H1 (cell line): Measurements from ENCODE around the gene BRSK2. TPM values are rescaled to one million over a fixed set of nuclear protein-coding genes. Genes with fewer than 3 reads are reported as not detected.

Source experiments
- CTCF ChIA-PET: fragments of 300-600 bp; sonication (Branson Sonifier 250); formaldehyde crosslinking; loops from one replicate; lab custom pipeline; 2021; ENCODE audit not compliant: partially characterized antibody; lab: Charles Lee
- POLR2A ChIA-PET: fragments of 300-600 bp; sonication (Branson Sonifier 250); formaldehyde crosslinking; loops from one replicate; lab custom pipeline; 2021; ENCODE audit warnings: inconsistent platforms; ENCODE audit not compliant: partially characterized antibody; lab: Charles Lee
- DNase-seq, 2 experiments: peaks; one replicate each; pipeline versions ENCODE4 v3.0.0 to v3.0.0-alpha.2; 2010 to 2022; ENCODE audit warnings: low spot score in 2 of 2, low read depth in 1 of 2, mixed read lengths in 1 of 2
- FAIRE-seq: peaks from 2 replicates; lab custom pipeline; 2011; peaks lifted over from hg19 to GRCh38; lab: Jason Lieb, UNC
- H2AFZ ChIP-seq: 2 replicates; pipeline ENCODE4 v1.8.1; 2012; ENCODE audit warnings: low read length, inconsistent platforms
- H2AK5ac ChIP-seq: 2 replicates; pipeline ENCODE4 v1.6.1; 2013; ENCODE audit warnings: low read depth, low read length
- H2BK120ac ChIP-seq: replicated peaks from 2 replicates; pipeline ENCODE3; 2013; ENCODE audit warnings: low read depth, low read length, inconsistent platforms
- H2BK12ac ChIP-seq: 2 replicates; pipeline ENCODE4 v1.6.1; 2013; ENCODE audit warnings: low read depth, low read length
- H2BK15ac ChIP-seq: 2 replicates; pipeline ENCODE4 v1.6.1; 2013; ENCODE audit warnings: low read length
- H2BK20ac ChIP-seq: 2 replicates; pipeline ENCODE4 v1.6.1; 2013; ENCODE audit warnings: low read length
- H2BK5ac ChIP-seq: 2 replicates; pipeline ENCODE4 v1.6.1; 2013; ENCODE audit warnings: low read depth, low read length
- H3K14ac ChIP-seq: 2 replicates; pipeline ENCODE4 v1.6.1; 2013; ENCODE audit warnings: inconsistent platforms; ENCODE audit not compliant: insufficient read length
- H3K18ac ChIP-seq: 2 replicates; pipeline ENCODE4 v1.6.1; 2013; ENCODE audit warnings: low read length; ENCODE audit errors: extremely low read depth
- H3K23ac ChIP-seq: 2 replicates; pipeline ENCODE4 v1.6.1; 2013; ENCODE audit warnings: inconsistent platforms; ENCODE audit not compliant: insufficient read length
- H3K23me2 ChIP-seq: 2 replicates; pipeline ENCODE4 v1.6.1; 2013; ENCODE audit warnings: low read depth, low read length
- H3K27ac ChIP-seq: 2 replicates; pipeline ENCODE4 v1.6.1; 2011; ENCODE audit warnings: low read depth, low read length, inconsistent platforms
- H3K27me3 ChIP-seq, 4 experiments: replicated peaks in 1 of 4; 1 replicate in 1 of 4; 2 replicates in 3 of 4; pipeline versions ENCODE4 v1.6.1 to v1.8.1; 2011 to 2013; ENCODE audit warnings: low read length in 3 of 4, mild to moderate bottlenecking in 3 of 4, inconsistent platforms in 2 of 4, mixed read lengths in 2 of 4, moderate library complexity in 1 of 4; ENCODE audit not compliant: control insufficient read depth in 3 of 4, insufficient read depth in 3 of 4; ENCODE audit errors: extremely low read depth in 1 of 4
- H3K36me3 ChIP-seq, 4 experiments: 2 replicates each; pipeline versions ENCODE4 v1.6.1 to v1.8.1; 2011 to 2013; ENCODE audit warnings: mild to moderate bottlenecking in 4 of 4, low read length in 3 of 4, moderate library complexity in 2 of 4, control low read depth in 1 of 4, inconsistent platforms in 1 of 4; ENCODE audit not compliant: insufficient read depth in 4 of 4, control insufficient read depth in 2 of 4
- H3K4ac ChIP-seq: replicated peaks from 2 replicates; pipeline ENCODE3; 2013; ENCODE audit warnings: low read length, low read depth, mixed read lengths, inconsistent platforms; ENCODE audit not compliant: insufficient read length
- H3K4me1 ChIP-seq, 4 experiments: replicated peaks in 1 of 4; 1 replicate in 1 of 4; 2 replicates in 3 of 4; pipeline versions ENCODE4 v1.6.1 to v1.8.1; 2011 to 2013; ENCODE audit warnings: low read length in 3 of 4, inconsistent platforms in 2 of 4, mixed read lengths in 1 of 4; ENCODE audit not compliant: insufficient read depth in 4 of 4, control insufficient read depth in 3 of 4
- H3K4me2 ChIP-seq, 2 experiments: 2 replicates each; pipeline versions ENCODE4 v1.6.1 to v1.8.1; 2011 to 2013; ENCODE audit warnings: low read depth in 2 of 2, low read length in 2 of 2, control low read depth in 1 of 2, inconsistent platforms in 1 of 2, mild to moderate bottlenecking in 1 of 2; ENCODE audit not compliant: insufficient read depth in 1 of 2
- H3K4me3 ChIP-seq, 4 experiments: fragments of 200-600, 300-600 bp in 1 of 4; sonication (generic), shearing (Covaris generic), sonication (Bioruptor Twin) in 1 of 4; 2 replicates each; pipeline versions ENCODE4 v1.5.1 to v1.8.1; 2011 to 2016; ENCODE audit warnings: low read length in 4 of 4, low read depth in 3 of 4, control low read depth in 2 of 4, inconsistent platforms in 2 of 4, mild to moderate bottlenecking in 2 of 4, mixed read lengths in 1 of 4, moderate library complexity in 1 of 4; ENCODE audit not compliant: insufficient read depth in 2 of 4; ENCODE audit errors: extremely low read depth in 1 of 4
- H3K56ac ChIP-seq: replicated peaks from 2 replicates; pipeline ENCODE3; 2013; ENCODE audit warnings: low read depth, mild to moderate bottlenecking, mixed read lengths, low read length, inconsistent platforms; ENCODE audit not compliant: insufficient read length
- H3K79me1 ChIP-seq: 2 replicates; pipeline ENCODE4 v1.6.1; 2013; ENCODE audit warnings: low read depth, low read length, control low read depth
- H3K79me2 ChIP-seq, 2 experiments: 2 replicates each; pipeline versions ENCODE4 v1.6.1 to v1.8.1; 2012 to 2013; ENCODE audit warnings: low read length in 2 of 2, mild to moderate bottlenecking in 2 of 2, inconsistent platforms in 1 of 2; ENCODE audit not compliant: insufficient read depth in 2 of 2, control insufficient read depth in 1 of 2
- H3K9ac ChIP-seq, 4 experiments: replicated peaks in 1 of 4; 1 replicate in 1 of 4; 2 replicates in 3 of 4; pipeline versions ENCODE4 v1.6.1 to v1.8.1; 2011 to 2013; ENCODE audit warnings: low read depth in 3 of 4, low read length in 3 of 4, control low read depth in 2 of 4, mild to moderate bottlenecking in 2 of 4, moderate library complexity in 2 of 4, inconsistent platforms in 1 of 4; ENCODE audit errors: extremely low read depth in 1 of 4
- H3K9me3 ChIP-seq, 2 experiments: 2 replicates each; pipeline versions ENCODE4 v1.6.1 to v1.8.1; 2012 to 2013; ENCODE audit warnings: mild to moderate bottlenecking in 2 of 2, moderate library complexity in 2 of 2, control low read depth in 1 of 2, inconsistent platforms in 1 of 2, low read depth in 1 of 2, low read length in 1 of 2, mixed read lengths in 1 of 2; ENCODE audit not compliant: insufficient read depth in 2 of 2
- H4K20me1 ChIP-seq, 2 experiments: replicated peaks in 1 of 2; 2 replicates each; pipeline versions ENCODE3 to v1.8.1; 2011 to 2013; ENCODE audit warnings: inconsistent platforms in 2 of 2, low read length in 2 of 2, mild to moderate bottlenecking in 1 of 2; ENCODE audit not compliant: insufficient read depth in 2 of 2, control insufficient read depth in 1 of 2
- H4K5ac ChIP-seq: 2 replicates; pipeline ENCODE4 v1.6.1; 2013; ENCODE audit warnings: low read length, low read depth, mixed read lengths, inconsistent platforms; ENCODE audit not compliant: insufficient read length
- H4K8ac ChIP-seq: 2 replicates; pipeline ENCODE4 v1.8.0; 2013; ENCODE audit warnings: mild to moderate bottlenecking, moderate library complexity, low read length, inconsistent platforms; ENCODE audit not compliant: insufficient read depth; ENCODE audit errors: extremely low read depth
- H4K91ac ChIP-seq: replicated peaks from 2 replicates; pipeline ENCODE3; 2013; ENCODE audit warnings: low read length, mixed read lengths, inconsistent platforms; ENCODE audit not compliant: insufficient read length
- BRCA1 ChIP-seq: IDR thresholded peaks from 2 replicates; pipeline ENCODE4 v1.6.1; 2012; ENCODE audit warnings: low read depth, low read length, improper control_type of control experiment
- FOSL1 ChIP-seq: IDR thresholded peaks from 2 replicates; pipeline ENCODE4 v1.6.1; 2011; ENCODE audit warnings: mild to moderate bottlenecking, low read depth, low read length, moderate library complexity; ENCODE audit not compliant: insufficient read depth
- GABPA ChIP-seq: IDR thresholded peaks from 2 replicates; pipeline ENCODE4 v1.6.1; 2011; ENCODE audit warnings: mild to moderate bottlenecking, low read length, moderate library complexity, borderline replicate concordance; ENCODE audit not compliant: insufficient read depth
- GTF2F1 ChIP-seq: IDR thresholded peaks from 2 replicates; pipeline ENCODE4 v1.6.1; 2012; ENCODE audit warnings: low read depth, low read length, improper control_type of control experiment, borderline replicate concordance
- HDAC2 ChIP-seq, 2 experiments: fragments of 300-600 bp in 1 of 2; sonication (generic) in 1 of 2; IDR thresholded peaks; 2 replicates each; pipeline ENCODE4 v1.6.1; 2011 to 2012; ENCODE audit warnings: low read depth in 2 of 2, low read length in 2 of 2, mild to moderate bottlenecking in 2 of 2, moderate library complexity in 2 of 2, borderline replicate concordance in 1 of 2, inconsistent platforms in 1 of 2
- KDM1A ChIP-seq: fragments of 200-600, 300-600 bp; sonication (generic); IDR thresholded peaks from 2 replicates; pipeline ENCODE4 v1.7.1; 2016; ENCODE audit warnings: mild to moderate bottlenecking, low read length, borderline replicate concordance
- POLR2A ChIP-seq, 2 experiments: IDR thresholded peaks; 1 replicate in 1 of 2; 2 replicates in 1 of 2; pipeline ENCODE4 v1.6.1; 2011; ENCODE audit warnings: low read depth in 2 of 2, low read length in 2 of 2, mild to moderate bottlenecking in 2 of 2; ENCODE audit errors: control extremely low read depth in 1 of 2
- RFX5 ChIP-seq: IDR thresholded peaks from 2 replicates; pipeline ENCODE4 v1.6.1; 2011; ENCODE audit warnings: low read depth, low read length, improper control_type of control experiment, borderline replicate concordance
- RNF2 ChIP-seq: fragments of 200-900, 300-1000 bp; sonication (generic); IDR thresholded peaks from 2 replicates; pipeline ENCODE4 v1.7.1; 2016; ENCODE audit warnings: borderline replicate concordance, low read depth, mild to moderate bottlenecking, antibody characterized with exemption, low read length; ENCODE audit not compliant: poor library complexity, severe bottlenecking; ENCODE audit errors: missing control alignments
- WGBS, 2 experiments: shearing (Covaris generic) in 1 of 2; methylation state at CpG; one replicate each; pipeline versions ENCODE4 v1.1.6 to v1.1.7; 2013 to 2015; ENCODE audit warnings: low lambda C conversion rate in 2 of 2, mixed read lengths in 2 of 2, inconsistent platforms in 1 of 2, low coverage in 1 of 2, missing lambda C conversion rate in 1 of 2; ENCODE audit not compliant: insufficient replicate concordance in 2 of 2, insufficient coverage in 1 of 2, insufficient read length in 1 of 2; ENCODE audit errors: extremely low coverage in 1 of 2, missing lambda C conversion rate in 1 of 2; 5-methylcytosine and 5-hydroxymethylcytosine counted together
- polyA plus RNA-seq, 7 experiments: library from polyadenylated mRNA; depleted of rRNA in 3 of 7; stranded (reverse) in 5 of 7; unstranded in 2 of 7; fragments of >200 nt in 5 of 7; fragments of 200-250 nt in 2 of 7; gene quantifications; 1 replicate in 5 of 7; 2 replicates in 1 of 7; 4 replicates in 1 of 7; pipeline versions ENCODE4 v1.2.1 to v1.2.3, GENCODE V29; 2011 to 2013; ENCODE audit warnings: missing spikeins in 2 of 7, mixed read lengths in 2 of 7
- total RNA-seq: library from RNA; stranded (reverse); fragmentation: NEBNext Ultra II Directional; extraction: Animal tissue kit (Norgen Biotek cat#: 25700); gene quantifications from 2 replicates; pipeline ENCODE4 v1.2.1, GENCODE V29; 2021
- TF ChIP-seq, protein P1 (sequence below), 3 experiments: IDR thresholded peaks; 1 replicate in 2 of 3; 2 replicates in 1 of 3; pipeline versions ENCODE4 v1.5.1 to v1.6.1; 2011; ENCODE audit warnings: low read length in 3 of 3, mild to moderate bottlenecking in 3 of 3, inconsistent platforms in 2 of 3, low read depth in 1 of 3, moderate library complexity in 1 of 3; ENCODE audit not compliant: insufficient read depth in 1 of 3; ENCODE audit errors: control extremely low read depth in 1 of 3

Gene BRSK2
- total and polyA plus RNA-seq, 2 of the 8 experiments (the other 6 are each of a cell fraction or from before 2014, with no cell fraction given), result 17.3 to 27.1 TPM

DNA sequence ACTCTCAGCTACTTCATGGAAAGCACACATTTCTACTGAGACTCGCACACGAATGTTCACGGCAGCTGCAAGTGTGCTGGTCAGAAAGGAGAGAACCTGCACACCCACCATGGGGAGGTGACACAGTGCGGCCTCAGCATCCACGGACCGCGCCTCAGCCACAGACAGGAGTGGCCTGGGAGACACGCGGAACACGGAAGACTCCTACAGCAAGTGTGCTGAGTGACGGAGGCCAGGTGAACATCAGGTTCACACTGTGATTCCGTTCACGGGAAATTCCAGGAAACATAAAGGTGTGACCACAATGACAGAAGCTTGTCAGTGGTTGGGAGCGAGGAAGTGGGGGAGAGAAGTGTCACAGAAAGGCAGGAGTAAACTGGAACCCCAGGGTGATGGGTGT, 110.2 kb downstream of the BRSK2 start:
- no peak overlapping the region for H4K91ac ChIP-seq
- no peak overlapping the region for H2AFZ ChIP-seq
- H2BK20ac ChIP-seq, result no peak overlapping the region
- peaks cover 1 to 6% (median 4%) of the 10 kb centered on the region in 4 experiments; a peak in 5 of 7 replicates for H3K4me1 ChIP-seq
- H3K14ac ChIP-seq, result no peak overlapping the region
- H3K79me2 ChIP-seq, result peaks cover 0 to 29% of the 10 kb centered on the region in 2 experiments; a peak in 2 of 4 replicates
- no peak overlapping the region for H2BK15ac ChIP-seq
- DNase-seq (no peak), FAIRE-seq (no peak)
- H3K9ac ChIP-seq, result no peak overlapping the region
- H3K4ac ChIP-seq, result no peak overlapping the region
- no peak overlapping the region for H3K27ac ChIP-seq
- H4K8ac ChIP-seq, result no peak overlapping the region
- no peak overlapping the region for H3K4me3 ChIP-seq
- CTCF ChIA-PET, result interaction anchor here (0.9 to 2.1 kb wide), 3 partner anchors 11 to 224 kb away, joined by 3 to 6 read pairs (median 3); no protein-coding TSS in a partner anchor
- H3K36me3 ChIP-seq, result no peaks in the 10 kb centered on the region
- H2BK5ac ChIP-seq, result no peak overlapping the region
- no peaks in the 10 kb centered on the region for H3K23me2 ChIP-seq
- no peak overlapping the region for H3K23ac ChIP-seq
- no peak overlapping the region for H2BK120ac ChIP-seq
- H3K18ac ChIP-seq, result no peak overlapping the region
- WGBS, 2 experiments, result 94% methylated on average over 14 of the region's 14 CpGs; no CpG with 5 or more reads in 1 of the 2 experiments
- H3K79me1 ChIP-seq, result peaks cover 19% of the 10 kb centered on the region
- POLR2A ChIA-PET, result interaction anchor here (0.7 kb wide), 1 partner anchor 29 kb away, joined by 3 read pairs; no protein-coding TSS in a partner anchor
- no peak overlapping the region; the same call in 1 of the 2 replicates for H2AK5ac ChIP-seq
- peaks cover 5 to 11% of the 10 kb centered on the region in 2 experiments for H4K20me1 ChIP-seq
- H2BK12ac ChIP-seq, result no peak overlapping the region
- no peak overlapping the region for H4K5ac ChIP-seq
- H3K9me3 ChIP-seq, result peaks cover 2 to 8% of the 10 kb centered on the region in 2 experiments; a peak in 2 of 4 replicates
- H3K4me2 ChIP-seq, result no peak overlapping the region
- no peaks in the 10 kb centered on the region for H3K27me3 ChIP-seq
- no peak overlapping the region for H3K56ac ChIP-seq
- TF ChIP-seq FOSL1 (no peak), POLR2A (IDR thresholded peaks at IDR 0.05; ENCODE audit: control extremely low read depth in 1 of 2, low read depth in 2 of 2, low read length in 2 of 2) (no peak), KDM1A (no peak), BRCA1 (no peak), GABPA (no peak), RNF2 (no peak), RFX5 (no peak), GTF2F1 (no peak), HDAC2 (IDR thresholded peaks at IDR 0.05; ENCODE audit: borderline replicate concordance in 1 of 2, low read depth in 2 of 2, low read length in 2 of 2) (no peak)
- TF ChIP-seq, protein P1, sequence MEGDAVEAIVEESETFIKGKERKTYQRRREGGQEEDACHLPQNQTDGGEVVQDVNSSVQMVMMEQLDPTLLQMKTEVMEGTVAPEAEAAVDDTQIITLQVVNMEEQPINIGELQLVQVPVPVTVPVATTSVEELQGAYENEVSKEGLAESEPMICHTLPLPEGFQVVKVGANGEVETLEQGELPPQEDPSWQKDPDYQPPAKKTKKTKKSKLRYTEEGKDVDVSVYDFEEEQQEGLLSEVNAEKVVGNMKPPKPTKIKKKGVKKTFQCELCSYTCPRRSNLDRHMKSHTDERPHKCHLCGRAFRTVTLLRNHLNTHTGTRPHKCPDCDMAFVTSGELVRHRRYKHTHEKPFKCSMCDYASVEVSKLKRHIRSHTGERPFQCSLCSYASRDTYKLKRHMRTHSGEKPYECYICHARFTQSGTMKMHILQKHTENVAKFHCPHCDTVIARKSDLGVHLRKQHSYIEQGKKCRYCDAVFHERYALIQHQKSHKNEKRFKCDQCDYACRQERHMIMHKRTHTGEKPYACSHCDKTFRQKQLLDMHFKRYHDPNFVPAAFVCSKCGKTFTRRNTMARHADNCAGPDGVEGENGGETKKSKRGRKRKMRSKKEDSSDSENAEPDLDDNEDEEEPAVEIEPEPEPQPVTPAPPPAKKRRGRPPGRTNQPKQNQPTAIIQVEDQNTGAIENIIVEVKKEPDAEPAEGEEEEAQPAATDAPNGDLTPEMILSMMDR (IDR thresholded peaks at IDR 0.05; ENCODE audit: control extremely low read depth in 1 of 3, insufficient read depth in 1 of 3, low read depth in 1 of 3, low read length in 3 of 3), result no peak
